Stimulated activated naive CD8-positive, alpha-beta T cell treated with anti-CD3 and anti-CD28 coated beads, Interleukin-15, amount 100 ng/mL, for 72 hours (primary cell): ENCODE results near the gene GLRX.
"Not testable (repeated sequence)": the region's sequence is repeated elsewhere in the genome, so short reads cannot be mapped to it uniquely, and the experiment has no call there.

Source experiments
- ATAC-seq: fragments of 150-1000 bp; cut with Tn5 transposase; 2 replicates; pipeline ENCODE4 v1.10.0; 2021; ENCODE audit warnings: mild to moderate bottlenecking, moderate library complexity
- DNase-seq, 2 donors: peaks; one replicate each; pipeline ENCODE4 v3.0.0; 2021 to 2022
- H3K27ac Mint-ChIP-seq, 2 donors: one replicate each; pipeline ENCODE4 v1.8.0; 2022; ENCODE audit warnings: mild to moderate bottlenecking in 2 of 2, mixed read lengths in 2 of 2, moderate library complexity in 2 of 2
- H3K27me3 Mint-ChIP-seq: one replicate; pipeline ENCODE4 v1.8.0; 2022; ENCODE audit warnings: mixed read lengths
- H3K4me1 Mint-ChIP-seq: one replicate; pipeline ENCODE4 v1.8.0; 2022; ENCODE audit warnings: mild to moderate bottlenecking, mixed read lengths
- H3K4me3 Mint-ChIP-seq, 2 donors: one replicate each; pipeline ENCODE4 v1.8.0; 2022; ENCODE audit warnings: mild to moderate bottlenecking in 2 of 2, mixed read lengths in 2 of 2, moderate library complexity in 1 of 2
- H3K9me3 Mint-ChIP-seq, 2 donors: one replicate each; pipeline ENCODE4 v1.8.0; 2022; ENCODE audit warnings: mixed read lengths in 2 of 2

The GLRX gene

DNA sequence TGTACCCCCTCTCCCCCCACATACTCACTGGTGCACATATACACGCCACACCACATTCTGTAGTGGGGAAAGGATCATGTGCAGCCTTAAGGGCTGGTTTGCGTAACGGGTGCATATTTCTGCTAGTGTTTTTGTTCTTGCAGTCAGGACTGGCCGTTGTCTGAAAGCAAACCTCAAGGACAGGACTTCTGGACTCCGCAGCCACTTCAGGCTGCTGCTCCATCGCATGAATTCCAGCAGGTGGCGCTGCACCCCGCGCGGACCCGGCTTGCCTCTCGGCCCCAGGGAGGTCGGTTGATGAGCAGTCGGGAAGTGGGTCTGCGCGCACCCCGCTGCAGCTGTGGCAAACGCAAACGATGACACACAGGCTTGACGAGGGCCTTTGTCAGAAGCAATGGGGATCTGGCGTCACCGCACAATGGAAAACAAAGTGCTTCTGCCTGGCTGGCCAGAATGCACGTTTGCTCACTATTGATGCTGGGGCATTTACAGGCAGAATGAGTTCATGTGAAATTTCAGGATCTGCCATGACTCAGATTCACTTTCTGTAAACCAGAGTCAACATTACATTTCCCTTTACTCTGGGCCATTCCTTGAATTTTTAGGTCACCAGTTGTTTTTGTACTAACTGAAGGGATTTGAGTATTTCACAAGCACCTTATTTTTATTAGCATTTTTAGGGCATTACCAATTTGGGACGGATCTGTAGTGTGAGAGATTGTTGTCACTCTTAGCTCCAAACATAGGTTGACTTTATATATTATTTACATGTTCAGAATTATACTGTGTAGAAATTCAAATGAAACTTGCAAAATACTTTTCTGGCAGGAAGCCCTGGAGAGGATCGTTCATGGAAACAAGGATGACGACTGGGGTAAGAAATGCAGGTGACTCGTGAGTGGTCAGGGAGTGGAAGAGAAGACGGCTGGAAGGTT lies 36.4 kb upstream of the GLRX start:
- H3K4me1 Mint-ChIP-seq = peaks cover 53% of the 10 kb centered on the region
- DNase-seq (peak; percentile 88 to 94), ATAC-seq (peak; percentile 99)
- H3K27me3 Mint-ChIP-seq = no peaks in the 10 kb centered on the region
- no peaks in the 10 kb centered on the region for H3K9me3 Mint-ChIP-seq
- H3K27ac Mint-ChIP-seq = peak overlapping the region in 1 of 2 donors; percentile 38
- peak overlapping the region; percentile 5 to 70 for H3K4me3 Mint-ChIP-seq

DNA sequence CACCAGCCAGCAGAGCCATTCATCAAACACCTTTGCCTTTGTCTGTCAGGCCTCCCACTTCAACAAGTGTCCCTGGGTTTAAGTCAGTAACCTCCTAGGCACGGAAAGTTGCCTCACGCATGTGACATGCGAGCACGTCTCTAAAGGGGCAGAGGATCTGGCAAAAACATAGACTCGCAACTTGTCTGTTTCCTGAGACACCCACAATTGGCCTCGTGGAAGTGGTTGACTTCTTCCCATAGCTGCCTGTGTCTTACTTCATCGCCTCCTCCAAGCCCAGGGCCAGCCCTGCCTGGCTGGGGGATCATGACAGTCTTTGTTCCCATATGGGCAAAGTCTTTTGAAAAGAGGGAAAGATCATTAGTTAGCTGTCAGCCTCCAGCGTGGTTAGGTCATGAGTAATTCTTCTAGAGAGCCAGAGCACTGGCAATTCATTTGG lies 35.5 kb upstream of the GLRX start:
- no peak overlapping the region for H3K27ac Mint-ChIP-seq

GRCh38 chr5:95857185-95857945 lies 34.8 kb upstream of the GLRX start:
- Mint-ChIP-seq H3K4me1 (peaks cover 43% of the 10 kb centered on the region), H3K27ac (peak overlapping the region in 1 of 2 donors; percentile 23)
- DNase-seq = no peak

More for the DNA sequence above, 35.5 kb upstream of the GLRX start:
- H3K9me3 Mint-ChIP-seq = no peaks in the 10 kb centered on the region
- no peak for DNase-seq
- H3K4me3 Mint-ChIP-seq = peak overlapping the region; percentile 7 to 11
- no peaks in the 10 kb centered on the region for H3K27me3 Mint-ChIP-seq
- peaks cover 49% of the 10 kb centered on the region for H3K4me1 Mint-ChIP-seq
- ATAC-seq = no peak

DNA sequence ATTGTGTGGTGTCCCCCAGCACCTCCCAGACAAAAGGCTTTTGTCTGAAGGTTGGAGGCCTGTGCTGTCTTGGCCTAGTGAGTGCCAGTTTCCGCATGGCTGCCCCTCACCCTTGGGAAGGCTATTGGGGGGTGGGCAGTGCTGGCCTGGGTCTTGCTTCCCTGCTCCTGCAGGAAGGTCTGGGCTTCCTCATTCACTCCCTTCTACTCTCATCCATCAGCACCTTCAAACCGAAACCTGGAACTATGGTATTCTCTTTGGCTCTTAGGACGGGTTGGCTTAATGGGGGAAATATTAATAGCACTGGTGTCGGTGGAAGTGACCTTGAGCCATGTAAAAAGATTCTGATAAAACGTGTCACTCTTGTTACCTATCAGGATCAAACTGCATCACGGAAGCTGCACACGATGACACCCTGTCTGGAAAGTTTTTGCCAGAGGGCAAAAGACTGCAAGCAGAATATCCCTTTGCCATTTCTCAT lies 34.0 kb upstream of the GLRX start:
- DNase-seq (no peak), ATAC-seq (no peak)
- no peaks in the 10 kb centered on the region for H3K9me3 Mint-ChIP-seq

More at GRCh38 chr5:95857185-95857945, 34.8 kb upstream of the GLRX start:
- H3K9me3 Mint-ChIP-seq = no peaks in the 10 kb centered on the region
- no peak overlapping the region for H3K4me3 Mint-ChIP-seq
- no peak for ATAC-seq
- no peaks in the 10 kb centered on the region for H3K27me3 Mint-ChIP-seq

DNA sequence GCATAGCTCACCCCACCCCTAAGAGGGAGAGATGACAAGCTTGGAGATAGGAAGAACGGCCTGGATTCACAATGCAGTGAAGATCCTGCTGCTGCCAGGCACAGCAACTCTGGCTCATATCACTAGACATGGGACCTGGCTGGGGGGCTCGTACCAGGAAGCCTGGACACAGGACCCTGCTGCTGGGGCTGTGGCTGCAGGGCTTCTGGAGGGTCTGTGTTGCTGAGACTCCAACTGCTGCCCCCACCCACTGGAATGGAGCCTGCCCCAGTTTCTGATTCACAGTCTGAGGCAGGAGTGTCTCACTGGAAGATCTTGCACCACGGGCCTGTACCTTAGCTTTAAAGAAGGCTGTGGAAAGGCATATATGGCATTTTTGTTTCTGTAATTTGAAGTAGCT lies 31.0 kb upstream of the GLRX start:
- Mint-ChIP-seq H3K9me3 (no peaks in the 10 kb centered on the region), H3K4me1 (peaks cover 6% of the 10 kb centered on the region), H3K4me3 (no peak overlapping the region), H3K27me3 (peaks cover 5% of the 10 kb centered on the region), H3K27ac (no peak overlapping the region)
- ATAC-seq (no peak), DNase-seq (no peak)

More for the DNA sequence above, 34.0 kb upstream of the GLRX start:
- Mint-ChIP-seq H3K4me1 (peaks cover 34% of the 10 kb centered on the region), H3K4me3 (no peak overlapping the region), H3K27me3 (no peaks in the 10 kb centered on the region), H3K27ac (no peak overlapping the region)

GRCh38 chr5:95852567-95852966 lies 30.0 kb upstream of the GLRX start:
- no peak overlapping the region for H3K4me3 Mint-ChIP-seq
- ATAC-seq (no peak), DNase-seq (no peak)
- peak overlapping the region in 1 of 2 donors; percentile 81 for H3K27ac Mint-ChIP-seq
- no peaks in the 10 kb centered on the region for H3K4me1 Mint-ChIP-seq
- H3K27me3 Mint-ChIP-seq = peaks cover 5% of the 10 kb centered on the region
- no peaks in the 10 kb centered on the region for H3K9me3 Mint-ChIP-seq

DNA sequence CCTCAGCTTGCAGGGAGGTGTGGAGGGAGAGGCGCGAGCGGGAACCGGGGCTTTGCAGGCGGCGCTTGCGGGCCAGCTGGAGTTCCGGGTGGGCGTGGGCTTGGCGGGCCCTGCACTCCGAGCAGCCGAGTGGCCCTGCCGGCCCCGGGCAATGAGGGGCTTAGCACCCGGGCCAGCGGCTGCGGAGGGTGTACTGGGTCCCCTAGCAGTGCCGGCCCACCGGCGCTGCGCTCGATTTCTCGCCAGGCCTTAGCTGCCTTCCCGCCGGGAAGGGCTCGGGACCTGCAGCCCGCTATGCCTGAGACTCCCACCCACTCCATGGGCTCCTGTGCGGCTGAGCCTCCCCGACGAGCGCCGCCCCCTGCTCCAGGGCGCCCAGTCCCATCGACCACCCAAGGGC lies 28.6 kb upstream of the GLRX start:
- not testable (repeated sequence) for H3K4me1 Mint-ChIP-seq, H3K27me3 Mint-ChIP-seq, H3K9me3 Mint-ChIP-seq, H3K27ac Mint-ChIP-seq, DNase-seq, ATAC-seq, H3K4me3 Mint-ChIP-seq

DNA sequence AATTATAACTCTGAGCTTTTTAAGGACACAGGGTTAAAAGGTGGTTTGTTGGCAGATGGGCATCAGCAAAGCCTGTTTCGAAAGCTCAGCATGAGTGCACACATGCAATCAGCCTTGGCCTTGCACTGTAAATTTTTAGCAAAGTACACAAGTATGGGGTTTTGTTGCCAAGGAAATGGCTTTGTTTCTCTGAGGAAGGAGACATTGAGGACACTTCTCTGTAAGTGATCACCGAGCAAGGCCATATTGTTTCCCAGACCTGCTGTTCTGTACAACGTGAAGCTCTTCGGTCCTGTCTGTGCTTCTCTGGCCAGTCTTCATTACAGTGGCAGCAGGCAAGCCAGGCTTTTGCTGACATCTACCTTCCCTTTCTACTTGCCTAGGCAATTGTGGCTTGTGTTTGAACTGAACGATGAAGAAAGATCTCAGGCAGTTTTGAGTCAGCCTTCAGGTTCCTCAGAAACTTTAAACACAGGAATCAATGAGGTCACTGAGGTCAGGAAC lies 27.9 kb upstream of the GLRX start:
- Mint-ChIP-seq H3K4me3 (no peak overlapping the region), H3K27ac (no peak overlapping the region)
- no peak for DNase-seq

DNA sequence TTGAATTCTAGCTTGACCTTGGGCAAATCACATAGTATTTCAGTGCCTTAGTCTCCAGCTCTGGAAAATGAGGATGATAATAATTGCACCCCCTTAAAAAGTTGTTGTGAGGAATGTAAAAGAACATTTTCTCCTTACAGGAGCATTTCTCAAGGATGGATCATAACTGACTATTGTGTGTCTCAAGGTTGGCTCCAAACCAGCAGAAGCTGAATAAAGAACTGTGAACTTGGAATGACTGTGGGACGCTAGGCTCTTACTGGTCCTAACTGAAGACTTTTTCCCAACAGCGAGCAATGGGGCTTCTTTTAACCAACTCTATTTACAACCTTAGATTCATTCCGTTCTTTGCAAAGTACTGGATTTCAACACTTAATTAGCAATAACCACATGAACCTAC lies 26.2 kb upstream of the GLRX start:
- H3K9me3 Mint-ChIP-seq = no peaks in the 10 kb centered on the region
- peaks cover 7% of the 10 kb centered on the region for H3K4me1 Mint-ChIP-seq
- no peak for ATAC-seq
- no peak overlapping the region for H3K27ac Mint-ChIP-seq
- DNase-seq = no peak
- peaks cover 5% of the 10 kb centered on the region for H3K27me3 Mint-ChIP-seq
- no peak overlapping the region for H3K4me3 Mint-ChIP-seq

More for the DNA sequence above, 27.9 kb upstream of the GLRX start:
- Mint-ChIP-seq H3K27me3 (peaks cover 5% of the 10 kb centered on the region), H3K4me1 (peaks cover 7% of the 10 kb centered on the region), H3K9me3 (no peaks in the 10 kb centered on the region)
- no peak for ATAC-seq

GRCh38 chr5:95847261-95847592 lies 24.7 kb upstream of the GLRX start:
- Mint-ChIP-seq H3K4me1 (peaks cover 21% of the 10 kb centered on the region), H3K27me3 (peaks cover 5% of the 10 kb centered on the region), H3K4me3 (no peak overlapping the region)

GRCh38 chr5:95846554-95847260 lies 24.2 kb upstream of the GLRX start:
- Mint-ChIP-seq H3K9me3 (no peaks in the 10 kb centered on the region), H3K27ac (no peak overlapping the region), H3K27me3 (peaks cover 5% of the 10 kb centered on the region), H3K4me3 (no peak overlapping the region), H3K4me1 (peaks cover 23% of the 10 kb centered on the region)
- DNase-seq = peak; percentile 59 to 66
- peak; percentile 57 for ATAC-seq

More at GRCh38 chr5:95847261-95847592, 24.7 kb upstream of the GLRX start:
- no peak for DNase-seq
- Mint-ChIP-seq H3K9me3 (no peaks in the 10 kb centered on the region), H3K27ac (no peak overlapping the region)
- ATAC-seq = no peak

DNA sequence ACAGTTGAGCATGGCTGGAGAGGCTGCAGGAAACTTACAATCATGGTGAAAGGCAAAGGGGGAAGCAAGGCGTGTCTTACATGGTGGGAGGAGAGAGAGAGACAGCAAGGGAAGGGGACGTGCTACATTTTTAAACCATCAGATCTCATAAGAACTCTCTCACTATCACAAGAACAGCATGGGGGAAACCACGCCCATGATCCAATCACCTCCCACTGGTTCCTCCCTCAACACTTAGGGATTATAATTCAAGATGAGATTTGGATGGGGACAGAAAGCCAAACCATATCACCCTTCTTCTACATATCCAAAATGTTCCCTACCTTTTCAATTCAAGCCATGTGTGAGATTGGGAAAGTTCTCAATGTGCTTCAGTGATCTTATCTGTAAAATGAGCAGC lies 22.9 kb upstream of the GLRX start:
- no peak overlapping the region for H3K4me3 Mint-ChIP-seq
- ATAC-seq = no peak
- H3K4me1 Mint-ChIP-seq = peaks cover 23% of the 10 kb centered on the region
- no peak for DNase-seq
- H3K27me3 Mint-ChIP-seq = peaks cover 5% of the 10 kb centered on the region
- H3K9me3 Mint-ChIP-seq = no peaks in the 10 kb centered on the region
- H3K27ac Mint-ChIP-seq = no peak overlapping the region

GRCh38 chr5:95843733-95844223 lies 21.3 kb upstream of the GLRX start:
- Mint-ChIP-seq H3K4me1 (peaks cover 25% of the 10 kb centered on the region), H3K27me3 (no peaks in the 10 kb centered on the region), H3K4me3 (no peak overlapping the region), H3K9me3 (no peaks in the 10 kb centered on the region), H3K27ac (no peak overlapping the region)
- ATAC-seq (no peak), DNase-seq (no peak)

GRCh38 chr5:95842854-95843544 lies 20.5 kb upstream of the GLRX start:
- DNase-seq (peak; percentile 53 to 80), ATAC-seq (peak; percentile 87)
- peaks cover 32% of the 10 kb centered on the region for H3K4me1 Mint-ChIP-seq
- H3K27me3 Mint-ChIP-seq = no peaks in the 10 kb centered on the region
- peak overlapping the region; percentile 31 to 33 for H3K4me3 Mint-ChIP-seq
- H3K27ac Mint-ChIP-seq = peak overlapping the region; percentile 72 to 77
- H3K9me3 Mint-ChIP-seq = no peaks in the 10 kb centered on the region
